Measurements from ENCODE around the gene TOR1AIP2.

TOR1AIP2 gene

DNA sequence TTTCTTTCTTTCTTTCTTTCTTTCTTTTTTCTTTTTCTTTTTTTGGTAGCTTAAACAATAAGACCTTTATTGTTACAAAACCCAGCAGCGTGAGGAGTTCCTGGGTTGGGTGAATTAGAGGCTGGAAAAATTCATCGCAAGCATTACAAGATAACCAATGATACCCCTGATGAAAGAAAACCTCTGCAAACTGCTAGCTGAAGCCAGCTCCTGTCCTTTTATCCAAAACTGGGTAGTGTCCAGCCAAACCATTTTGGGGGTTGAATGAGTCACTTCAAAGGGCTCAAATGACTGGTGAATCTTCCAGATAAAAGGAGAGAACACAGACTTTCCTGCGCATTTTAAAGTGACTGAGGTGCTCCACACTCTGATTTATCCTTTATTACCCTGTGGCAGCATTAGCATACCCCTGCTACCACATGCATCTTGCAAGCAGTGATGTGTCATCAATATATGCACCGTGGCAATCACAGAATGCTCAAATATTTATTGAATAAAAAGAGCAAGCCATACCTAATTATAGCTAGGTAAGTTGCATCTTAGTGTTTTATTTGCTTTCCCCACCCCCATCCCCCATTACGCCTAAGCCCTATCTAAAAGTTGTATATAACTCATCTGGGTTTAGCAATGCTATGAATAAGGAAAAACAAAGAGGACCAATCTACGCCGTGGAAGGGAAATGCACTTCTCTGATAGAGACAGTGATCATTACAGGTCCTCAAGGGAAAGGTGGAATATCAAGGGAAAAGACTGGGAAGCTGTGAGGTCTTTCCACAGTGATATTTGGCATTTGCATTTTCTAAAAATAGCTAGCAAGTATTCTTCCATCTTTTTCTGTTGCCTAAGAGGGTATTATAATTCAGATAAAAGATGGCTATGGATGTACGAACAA lies 44.6 kb upstream of the TOR1AIP2 start:
- TF ChIP-seq CTCF (IDR thresholded peaks at IDR 0.05), result no peak
- H3K4me3 ChIP-seq, result no peak overlapping the region
- DNase-seq (ENCODE audit: low spot score), result no peak
- no peak overlapping the region for H3K27ac ChIP-seq

- DNase-seq (ENCODE audit: low spot score), result no peak
- Histone ChIP-seq H3K4me3 (no peak overlapping the region), H3K27ac (no peak overlapping the region)
- no peak for TF ChIP-seq CTCF (IDR thresholded peaks at IDR 0.05)
Observed at GRCh38 chr1:179921472-179921871, 43.9 kb upstream of the TOR1AIP2 start.

- Histone ChIP-seq H3K4me3 (no peak overlapping the region), H3K27ac (no peak overlapping the region)
- DNase-seq (ENCODE audit: low spot score), result no peak
- no peak for TF ChIP-seq CTCF (IDR thresholded peaks at IDR 0.05)
Observed at GRCh38 chr1:179917601-179918429, 40.2 kb upstream of the TOR1AIP2 start.

GRCh38 chr1:179911812-179912211 lies 34.2 kb upstream of the TOR1AIP2 start:
- Histone ChIP-seq H3K4me3 (no peak overlapping the region), H3K27ac (no peak overlapping the region)
- DNase-seq (ENCODE audit: low spot score), result no peak
- no peak for TF ChIP-seq CTCF (IDR thresholded peaks at IDR 0.05)

GRCh38 chr1:179910934-179911333 lies 33.3 kb upstream of the TOR1AIP2 start:
- DNase-seq (ENCODE audit: low spot score), result no peak
- TF ChIP-seq CTCF (IDR thresholded peaks at IDR 0.05), result no peak
- Histone ChIP-seq H3K27ac (no peak overlapping the region), H3K4me3 (no peak overlapping the region)

DNA sequence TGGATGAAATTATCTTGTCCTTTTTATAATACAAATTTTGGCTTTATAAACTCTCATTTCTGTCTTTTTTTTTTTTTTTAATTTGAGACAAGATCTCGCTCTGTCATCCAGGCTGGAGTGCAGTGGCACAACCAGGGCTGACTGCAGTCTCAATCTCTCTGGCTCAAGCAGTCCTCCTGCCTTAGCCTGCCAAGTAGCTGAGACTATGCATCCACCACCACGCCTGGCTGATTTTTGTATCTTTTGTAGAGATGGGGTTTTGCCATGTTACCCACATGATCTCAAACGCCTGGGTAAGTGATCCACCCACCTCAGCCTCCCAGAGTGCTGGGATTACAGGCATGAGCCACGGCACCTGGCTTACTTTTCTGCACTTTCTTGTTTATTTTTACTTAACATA lies 12.0 kb upstream of the TOR1AIP2 start:
- Histone ChIP-seq H3K4me3 (no peak overlapping the region), H3K27ac (no peak overlapping the region)
- DNase-seq (ENCODE audit: low spot score), result no peak
- no peak for TF ChIP-seq CTCF (IDR thresholded peaks at IDR 0.05)
